SKM-1 (cell line): ENCODE measurements around the gene FARP1.

ENCODE experiments used
- DNase-seq: peaks from one replicate; lab custom pipeline; 2025; ENCODE audit not compliant: unreplicated experiment; lab: John Stamatoyannopoulos, UW

FARP1 gene

DNA sequence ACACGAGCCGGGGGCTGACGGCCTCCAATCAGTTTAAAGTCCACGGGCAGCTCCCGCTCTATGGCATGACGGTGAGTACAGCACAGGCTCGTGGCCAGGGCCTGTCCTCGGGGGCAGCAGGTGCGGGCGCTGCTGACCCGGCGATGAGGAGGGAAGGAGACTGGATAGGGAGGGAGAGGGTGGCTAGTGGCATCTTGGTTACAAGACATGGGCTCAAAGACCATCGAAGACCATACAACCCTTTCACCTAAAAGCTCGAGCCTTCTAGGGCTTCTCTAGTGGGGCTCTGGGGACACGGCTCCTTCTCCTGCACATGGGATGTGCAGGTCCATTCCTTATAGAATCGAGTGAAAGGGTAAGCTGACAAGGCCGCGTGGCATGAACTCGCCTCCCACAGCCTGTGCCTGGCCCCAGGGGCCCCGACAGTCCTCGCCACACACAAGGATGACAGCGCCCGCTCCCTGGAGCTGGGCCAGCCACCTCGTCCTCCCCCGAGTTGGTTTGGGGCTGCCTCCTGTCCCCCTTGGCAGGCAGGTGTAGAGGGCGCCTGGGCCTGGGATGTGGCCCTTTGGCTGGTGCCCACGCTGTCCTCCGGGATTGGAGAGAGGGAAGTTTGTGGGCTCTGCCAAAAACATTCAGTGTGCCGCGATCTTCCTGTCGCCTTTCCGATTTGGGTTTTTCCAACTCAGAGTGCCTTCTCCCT lies 296.4 kb downstream of the FARP1 start:
- DNase-seq, result no peak

- DNase-seq, result no peak
These were observed 297.0 kb downstream of the FARP1 start for GRCh38 chr13:98439896-98440295.

- DNase-seq, result no peak
These were observed 297.6 kb downstream of the FARP1 start for GRCh38 chr13:98440390-98441055.

DNA sequence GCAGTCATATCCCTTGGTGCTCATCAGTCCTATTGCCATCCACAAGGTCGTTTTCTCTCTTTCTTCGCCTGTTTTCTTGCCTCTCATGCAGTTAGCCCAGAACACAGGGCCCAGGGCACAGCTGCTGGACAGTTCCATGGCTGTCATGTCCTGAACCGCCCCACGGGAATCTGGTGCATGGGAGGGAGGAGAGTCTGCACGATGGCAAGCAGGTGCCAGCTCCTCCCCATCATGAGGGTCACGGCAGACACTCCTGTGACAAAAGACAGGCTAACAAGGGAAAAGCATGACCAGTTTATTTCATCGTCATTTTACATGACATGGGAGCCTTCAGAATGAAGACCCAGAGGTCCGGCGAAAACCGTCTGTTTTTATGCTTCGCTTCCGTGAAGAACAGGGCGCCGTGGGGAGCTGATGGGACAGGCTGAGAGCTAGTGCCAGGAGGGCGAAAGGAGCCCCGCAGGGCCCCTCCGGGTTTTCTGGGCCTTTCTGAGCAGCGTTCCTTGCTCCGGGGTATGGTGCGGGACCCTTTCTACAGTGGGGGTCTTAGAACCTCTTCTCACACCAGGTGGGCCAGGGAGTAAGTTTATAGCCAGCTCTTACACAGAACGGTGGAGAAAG lies 298.3 kb downstream of the FARP1 start:
- no peak for DNase-seq

- no peak for DNase-seq
These were observed 299.7 kb downstream of the FARP1 start for GRCh38 chr13:98442391-98443230.

DNA sequence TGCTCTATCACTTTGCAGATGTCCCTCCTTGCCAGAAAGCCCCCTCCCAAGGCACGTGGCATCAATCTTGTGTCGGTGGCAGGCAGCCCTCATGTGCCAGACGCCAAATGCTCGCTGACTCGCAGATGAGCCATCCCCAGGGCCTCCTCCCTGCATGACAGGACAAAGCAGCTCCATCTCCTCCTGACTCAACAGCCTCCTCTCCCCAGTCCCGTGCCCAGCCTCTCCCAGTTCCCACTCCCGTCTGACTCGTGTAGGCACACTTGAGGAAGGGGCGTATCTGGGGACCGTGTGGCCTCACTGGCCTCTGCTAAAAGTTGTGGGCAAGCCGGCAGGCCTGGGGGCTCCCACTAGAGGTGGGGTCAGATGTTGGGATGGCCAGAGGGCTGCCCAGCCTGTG lies 300.4 kb downstream of the FARP1 start:
- DNase-seq, result no peak

DNA sequence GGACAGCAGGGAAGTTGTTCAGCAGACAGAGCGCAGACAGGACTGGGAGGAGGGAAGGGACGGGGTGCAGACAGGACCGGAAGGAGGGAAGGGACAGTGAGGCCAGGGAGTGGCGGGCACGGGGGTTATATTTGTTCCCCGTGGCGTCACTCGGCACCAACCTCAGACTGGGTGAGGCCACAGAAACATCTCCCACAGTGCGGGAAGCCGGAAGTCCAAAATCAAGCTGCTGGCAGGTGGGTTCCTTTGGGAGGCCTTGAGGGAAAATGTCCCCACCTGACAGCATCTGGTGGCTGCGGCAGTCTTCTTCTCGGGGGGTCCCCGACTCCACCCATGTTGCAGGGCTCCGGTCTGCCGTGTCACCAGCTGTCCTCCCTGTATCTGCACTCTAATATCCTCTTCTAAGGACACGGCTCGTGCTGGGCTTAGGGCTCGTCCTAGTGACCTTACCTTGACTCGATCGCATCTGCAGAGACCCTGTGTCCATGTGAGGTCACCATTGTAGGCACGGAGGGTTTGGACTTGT lies 301.0 kb downstream of the FARP1 start:
- no peak for DNase-seq

DNA sequence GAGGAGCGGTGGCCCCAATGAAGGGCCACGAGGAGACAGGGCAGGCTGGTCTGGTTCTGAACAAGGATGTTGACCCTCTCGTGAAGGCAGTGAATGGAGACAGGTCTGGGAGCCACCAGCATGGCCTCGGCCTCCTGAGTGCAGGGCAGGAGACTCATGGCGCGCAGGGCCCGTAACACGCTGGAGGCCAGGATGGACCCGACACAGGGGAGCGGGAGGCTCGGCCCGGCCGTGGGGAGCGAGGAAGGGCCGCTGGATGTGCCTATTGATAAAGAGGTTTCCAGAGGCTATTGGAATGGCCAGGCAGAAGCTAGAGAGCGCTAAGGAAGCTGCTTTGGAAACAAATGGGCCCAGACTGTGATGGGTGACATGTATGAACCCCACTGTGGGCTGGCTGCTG lies 301.5 kb downstream of the FARP1 start:
- DNase-seq, result no peak

DNA sequence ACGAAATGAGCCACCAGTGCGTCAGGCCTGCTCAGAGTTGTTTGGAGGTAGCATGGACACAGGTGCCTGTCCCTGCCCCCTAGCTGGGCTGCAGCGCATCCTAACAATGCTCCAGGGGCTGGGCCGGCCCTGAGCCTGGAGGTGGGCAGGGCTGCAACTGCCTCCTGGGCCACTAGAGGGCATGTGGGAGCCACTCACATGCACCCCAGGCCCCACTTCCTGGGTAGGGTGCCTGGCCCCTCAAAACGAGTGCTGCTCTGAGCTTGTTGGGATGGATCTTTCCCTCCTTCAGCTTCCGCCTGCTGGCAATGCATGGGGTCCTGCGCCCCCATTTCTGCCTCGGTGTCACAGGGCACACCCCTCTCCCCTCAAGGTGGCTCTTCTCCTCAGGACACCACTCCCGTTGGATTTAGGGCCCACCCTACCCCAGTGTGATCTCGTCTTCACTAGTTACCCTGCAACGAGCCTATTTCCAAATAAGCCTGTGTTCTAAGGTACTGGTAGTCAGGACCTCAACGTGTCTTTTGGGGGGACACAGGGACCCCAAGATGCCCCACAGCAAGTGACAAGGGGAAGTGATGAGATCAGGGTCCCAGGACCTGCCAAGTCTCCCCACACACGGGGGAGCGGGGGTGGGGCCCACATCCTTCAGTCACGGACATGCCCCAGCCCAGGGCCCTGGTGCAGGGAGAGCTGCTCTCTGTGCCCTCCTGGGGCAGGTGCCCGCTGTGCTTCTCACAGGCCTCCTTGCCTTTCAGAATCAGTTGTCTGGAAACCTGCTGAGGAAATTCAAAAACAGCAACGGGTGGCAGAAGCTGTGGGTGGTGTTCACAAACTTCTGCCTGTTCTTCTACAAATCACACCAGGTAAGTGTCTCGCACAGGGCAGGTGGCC lies 302.7 kb downstream of the FARP1 start:
- DNase-seq, result peak; percentile 50

DNA sequence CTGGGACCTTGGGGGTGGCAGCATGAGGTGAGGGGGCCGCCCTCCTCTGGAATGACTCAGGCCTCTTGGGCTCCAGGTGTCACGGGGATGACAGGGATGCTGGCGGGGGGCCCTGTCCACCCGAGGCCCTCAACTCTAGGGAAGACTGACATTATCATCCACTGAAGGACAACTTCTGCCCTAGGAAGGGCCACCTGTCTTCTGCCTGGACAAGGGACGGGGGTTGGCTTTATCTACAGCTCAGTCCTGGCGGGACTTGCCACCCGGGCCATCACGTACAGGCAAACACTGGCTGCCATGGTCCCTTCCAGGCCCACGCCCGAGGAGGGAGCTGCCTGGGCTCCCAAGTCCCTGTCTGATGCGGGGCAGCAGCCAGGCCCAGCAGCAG lies 303.3 kb downstream of the FARP1 start:
- no peak for DNase-seq

DNA sequence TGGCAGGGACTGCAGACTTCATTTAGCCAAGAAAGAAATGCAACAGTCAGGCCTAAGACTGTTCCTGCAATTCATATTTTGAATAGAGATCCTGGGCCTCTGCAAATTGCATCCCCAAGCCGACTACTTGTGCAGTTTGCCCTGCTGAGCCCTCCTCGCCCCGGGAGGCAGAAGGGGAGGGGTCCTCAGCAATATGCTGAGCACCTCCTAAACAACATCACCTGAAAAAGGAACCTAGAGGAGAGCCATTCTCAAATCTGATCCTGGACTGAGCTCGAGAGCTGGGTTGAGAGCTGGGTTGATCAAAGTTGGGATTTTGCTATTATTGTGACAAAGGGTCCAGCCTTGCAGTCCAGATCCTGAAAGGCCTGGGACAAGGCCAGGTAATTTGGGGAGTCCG lies 304.2 kb downstream of the FARP1 start:
- DNase-seq, result no peak

DNA sequence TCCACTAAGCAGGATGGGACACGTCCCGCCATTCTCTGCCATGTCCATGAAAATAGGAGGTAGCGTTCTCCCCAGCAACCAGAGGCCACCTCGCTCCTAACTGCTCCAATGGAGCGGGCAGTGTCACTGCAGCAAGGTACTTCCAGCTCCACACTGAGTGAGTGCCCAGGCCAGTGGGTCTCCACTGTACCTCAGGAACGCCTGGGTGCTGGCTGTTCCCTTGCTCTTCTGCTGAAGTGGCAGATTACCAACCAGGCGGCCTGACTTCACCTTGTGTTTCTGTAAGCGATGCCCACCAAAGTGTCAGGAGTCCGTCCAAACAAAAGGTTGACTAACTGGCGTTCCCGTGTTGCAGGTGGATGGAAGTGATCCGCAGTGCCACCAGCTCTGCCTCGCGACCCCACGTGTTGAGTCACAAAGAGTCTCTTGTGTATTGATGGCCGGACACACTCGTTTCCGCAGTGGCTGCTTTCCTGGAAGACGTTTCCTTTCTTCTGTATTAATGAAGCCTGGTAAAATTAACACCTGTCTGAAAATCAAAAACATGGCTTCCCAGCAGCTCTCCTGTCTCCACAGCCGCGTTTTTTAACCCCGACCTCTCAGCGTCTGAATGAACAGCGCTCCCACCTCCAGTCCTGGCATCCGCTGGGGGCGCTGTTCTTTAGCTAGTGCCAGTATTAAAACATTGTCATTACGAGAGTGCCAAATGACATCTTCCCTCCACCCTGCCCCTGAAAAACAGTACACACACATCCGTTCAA lies 305.2 kb downstream of the FARP1 start:
- DNase-seq, result no peak

DNA sequence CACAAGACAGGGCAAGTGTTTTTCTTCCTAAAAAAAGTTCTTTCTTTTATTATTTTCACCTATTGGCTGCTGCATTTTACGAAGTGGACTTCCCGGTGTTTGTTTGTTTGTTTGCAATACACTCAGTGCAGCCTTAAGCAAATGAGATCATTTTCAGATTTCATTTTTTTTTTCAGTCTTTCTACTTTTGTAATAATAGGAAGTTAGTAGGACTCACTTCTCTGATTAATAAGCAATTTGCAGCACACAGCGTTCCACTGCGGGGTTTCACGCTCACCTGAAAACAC lies 305.7 kb downstream of the FARP1 start:
- DNase-seq, result no peak

- DNase-seq, result no peak
These were observed 306.4 kb downstream of the FARP1 start for GRCh38 chr13:98449273-98449672.

DNA sequence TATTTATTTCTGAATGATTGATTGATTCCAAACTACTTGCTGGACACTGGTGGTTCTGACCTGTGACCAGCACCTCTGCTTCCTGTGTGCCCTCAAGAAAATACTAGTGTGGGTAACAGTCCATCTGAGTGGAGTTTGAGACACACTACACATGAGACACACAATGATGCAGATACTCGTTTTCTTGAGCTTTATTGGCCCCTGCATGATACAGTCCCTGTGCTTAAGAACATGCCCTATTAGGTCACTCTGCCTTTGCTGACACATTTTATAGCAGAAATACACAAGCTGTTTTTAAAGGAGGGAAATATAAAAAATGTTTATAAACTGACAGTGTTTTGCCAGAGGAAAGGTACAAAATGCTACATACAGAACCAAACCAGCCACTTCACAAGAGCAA lies 307.1 kb downstream of the FARP1 start:
- no peak for DNase-seq

DNA sequence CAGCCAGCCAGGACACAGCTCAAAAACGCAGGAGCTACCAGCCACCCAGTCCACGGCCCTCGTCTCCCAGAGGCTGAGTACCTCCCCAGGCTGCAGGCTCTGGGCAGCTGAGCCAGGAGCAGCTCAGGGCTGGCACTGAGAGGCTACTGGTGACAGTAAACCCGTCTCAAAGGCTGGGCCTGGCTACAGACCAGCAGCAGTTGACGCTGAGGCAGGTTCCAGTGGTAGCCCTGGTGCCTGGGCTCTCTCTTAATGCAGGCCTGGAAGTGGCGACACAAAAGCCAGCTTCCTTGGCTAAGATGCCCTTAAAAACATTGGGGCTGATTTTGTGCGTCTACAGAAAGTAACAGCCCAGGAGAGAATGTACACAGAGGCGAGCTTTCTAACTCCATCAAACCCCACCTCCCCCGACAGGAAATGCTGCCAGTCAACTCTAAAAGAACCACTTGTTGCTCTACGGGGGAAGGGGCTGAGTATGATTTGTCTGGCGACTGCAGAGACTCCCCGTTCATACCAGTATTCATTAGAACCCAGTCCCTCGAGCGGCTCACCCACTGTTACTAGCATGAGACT lies 307.7 kb downstream of the FARP1 start:
- DNase-seq, result no peak

GRCh38 chr13:98451676-98452470 lies 309.0 kb downstream of the FARP1 start:
- no peak for DNase-seq
